GM19467 (cell line): ENCODE measurements around the gene CACNA1C.

Experiments used
- ATAC-seq: cut with Tn5 transposase; IDR thresholded peaks from one replicate; pipeline ENCODE4 v1.9.1; 2021; ENCODE audit warnings: mild to moderate bottlenecking, moderate library complexity; ENCODE audit not compliant: unreplicated experiment

The CACNA1C gene

GRCh38 chr12:2351161-2351560 lies 298.4 kb downstream of the CACNA1C start:
- ATAC-seq, result no peak

DNA sequence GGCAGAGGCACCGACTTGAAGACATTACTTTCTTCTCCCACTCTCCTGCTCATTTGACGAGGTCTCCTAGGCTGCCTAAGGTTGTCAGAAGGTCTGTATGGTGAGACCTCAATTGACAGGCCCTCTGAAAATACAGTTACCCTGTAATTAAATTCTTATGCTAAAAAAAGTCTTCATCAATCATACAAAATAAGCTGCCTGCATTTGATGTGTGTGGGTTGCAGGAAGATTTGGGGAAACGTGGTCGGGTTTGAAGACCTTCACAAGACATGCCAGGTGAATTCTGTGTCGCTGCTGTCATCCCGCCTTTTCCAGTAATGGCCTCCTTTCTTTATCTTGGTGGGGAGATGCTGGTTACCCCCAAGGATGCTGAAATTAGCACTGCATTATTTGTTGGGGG lies 299.4 kb downstream of the CACNA1C start:
- no peak for ATAC-seq

DNA sequence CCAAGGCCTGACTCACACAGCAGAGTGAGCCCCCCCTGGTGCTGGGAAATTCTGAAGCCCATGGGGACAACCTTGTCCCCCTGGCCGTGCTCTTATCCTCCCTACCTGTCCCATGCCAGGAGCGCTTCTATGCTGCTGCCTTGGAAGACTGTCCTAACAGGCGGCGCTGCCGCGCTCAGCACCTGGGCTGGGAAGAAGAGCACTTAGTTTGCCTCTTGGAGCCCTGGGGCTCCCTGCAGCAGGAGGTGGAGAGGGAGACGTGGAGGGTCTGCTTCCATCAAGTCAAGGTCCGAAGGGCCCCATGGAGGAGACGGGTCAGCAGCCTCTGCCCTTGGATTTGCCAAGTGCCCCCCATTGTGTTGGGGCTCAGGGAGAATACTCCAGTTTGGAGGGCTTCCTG lies 300.5 kb downstream of the CACNA1C start:
- no peak for ATAC-seq

DNA sequence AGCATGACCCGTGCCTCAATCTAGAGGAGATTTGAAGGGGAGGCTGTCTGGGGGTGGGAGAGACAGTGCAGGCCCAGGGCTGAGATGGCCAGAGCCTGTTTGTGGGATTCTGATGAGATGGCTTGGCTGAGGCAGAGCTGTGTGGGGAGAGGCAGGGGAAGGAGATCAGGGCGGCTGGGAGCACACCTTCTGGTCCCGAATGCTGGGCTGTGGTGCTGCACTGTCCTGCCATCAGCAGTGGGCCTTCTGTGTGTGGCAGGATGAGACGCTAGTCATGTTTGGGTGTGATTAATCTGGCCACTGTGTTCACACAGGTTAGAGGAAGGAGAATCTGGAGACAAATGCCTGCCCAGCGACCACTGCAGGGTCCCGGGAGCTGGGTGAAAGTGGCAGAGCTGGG lies 300.9 kb downstream of the CACNA1C start:
- ATAC-seq, result no peak

GRCh38 chr12:2354151-2354991 lies 301.6 kb downstream of the CACNA1C start:
- no peak for ATAC-seq

DNA sequence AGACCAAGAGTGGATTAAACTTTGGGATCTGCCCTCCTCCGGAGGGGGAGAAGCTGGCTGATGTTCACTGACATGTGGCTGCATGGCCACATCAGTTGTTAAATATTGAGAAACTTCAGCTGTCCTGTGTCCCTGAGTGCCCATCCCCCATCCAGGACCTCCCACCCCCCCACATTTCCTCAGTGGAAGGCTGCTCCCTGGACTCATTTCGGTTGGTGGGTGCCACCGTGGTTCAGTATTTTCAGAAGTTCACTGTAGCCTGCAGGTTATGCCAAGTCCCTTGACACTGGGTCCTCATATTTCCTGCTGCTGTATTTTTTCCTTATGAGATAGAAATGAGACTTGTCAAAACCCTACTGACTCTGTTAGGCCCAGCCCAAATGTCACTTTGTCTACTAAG lies 302.4 kb downstream of the CACNA1C start:
- ATAC-seq, result no peak

GRCh38 chr12:2355604-2356003 lies 302.8 kb downstream of the CACNA1C start:
- ATAC-seq, result no peak

DNA sequence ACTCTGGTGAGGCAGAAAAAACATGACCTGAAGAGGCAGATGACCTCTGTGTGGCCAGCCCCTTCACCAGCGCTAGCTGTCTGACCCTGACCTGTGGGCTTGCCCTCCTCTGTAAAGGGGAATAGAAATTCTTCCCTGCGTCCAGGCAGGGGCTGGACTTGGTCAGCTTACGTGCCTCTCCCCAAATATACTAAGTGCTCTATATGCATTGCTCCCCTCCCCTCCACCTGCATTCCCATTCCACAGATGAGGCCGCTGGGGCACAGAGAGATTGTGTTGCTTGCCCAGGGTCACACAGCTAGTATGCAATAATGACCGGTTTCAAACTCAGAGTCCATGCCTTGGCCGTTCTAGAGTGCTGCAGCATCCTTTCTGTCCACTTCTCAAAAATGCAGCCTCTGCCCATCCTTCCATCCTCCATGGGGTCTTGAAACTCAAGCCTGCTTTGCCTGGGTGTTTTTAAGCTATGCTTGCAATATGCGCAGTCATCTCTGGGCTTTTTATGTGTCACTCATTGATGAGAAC lies 303.9 kb downstream of the CACNA1C start:
- no peak for ATAC-seq

DNA sequence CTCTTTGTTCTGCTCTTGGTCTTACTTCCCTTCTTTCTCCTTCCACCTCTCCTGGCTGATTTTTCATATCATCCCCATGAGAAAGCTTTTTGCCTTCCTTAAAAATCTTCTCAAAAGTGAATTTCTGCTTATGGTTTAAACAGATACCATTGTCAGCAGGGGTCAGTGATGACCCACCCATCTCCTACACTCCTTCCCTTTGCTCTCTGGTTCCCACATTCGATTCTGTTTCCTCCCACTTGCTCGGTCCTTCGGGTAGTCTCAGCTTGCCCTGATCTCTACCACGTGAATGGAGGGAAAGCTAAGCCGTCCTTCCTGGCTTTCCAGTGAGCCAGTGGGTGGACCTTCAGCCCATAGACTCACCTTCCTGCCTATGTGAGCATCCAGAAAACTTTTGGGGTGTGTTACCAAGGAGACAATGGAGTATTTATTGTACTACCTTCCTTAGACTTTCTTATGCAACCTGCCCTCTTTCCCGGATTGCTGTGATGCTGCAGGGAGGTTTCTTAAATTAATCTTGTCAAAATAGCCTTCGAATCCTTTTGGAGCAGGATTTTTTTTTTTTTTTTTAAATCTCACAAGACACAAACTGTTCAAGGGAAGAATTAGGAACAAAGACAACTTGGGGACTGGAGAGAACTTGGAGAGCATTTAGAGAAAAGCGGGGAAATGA lies 306.3 kb downstream of the CACNA1C start:
- no peak for ATAC-seq

DNA sequence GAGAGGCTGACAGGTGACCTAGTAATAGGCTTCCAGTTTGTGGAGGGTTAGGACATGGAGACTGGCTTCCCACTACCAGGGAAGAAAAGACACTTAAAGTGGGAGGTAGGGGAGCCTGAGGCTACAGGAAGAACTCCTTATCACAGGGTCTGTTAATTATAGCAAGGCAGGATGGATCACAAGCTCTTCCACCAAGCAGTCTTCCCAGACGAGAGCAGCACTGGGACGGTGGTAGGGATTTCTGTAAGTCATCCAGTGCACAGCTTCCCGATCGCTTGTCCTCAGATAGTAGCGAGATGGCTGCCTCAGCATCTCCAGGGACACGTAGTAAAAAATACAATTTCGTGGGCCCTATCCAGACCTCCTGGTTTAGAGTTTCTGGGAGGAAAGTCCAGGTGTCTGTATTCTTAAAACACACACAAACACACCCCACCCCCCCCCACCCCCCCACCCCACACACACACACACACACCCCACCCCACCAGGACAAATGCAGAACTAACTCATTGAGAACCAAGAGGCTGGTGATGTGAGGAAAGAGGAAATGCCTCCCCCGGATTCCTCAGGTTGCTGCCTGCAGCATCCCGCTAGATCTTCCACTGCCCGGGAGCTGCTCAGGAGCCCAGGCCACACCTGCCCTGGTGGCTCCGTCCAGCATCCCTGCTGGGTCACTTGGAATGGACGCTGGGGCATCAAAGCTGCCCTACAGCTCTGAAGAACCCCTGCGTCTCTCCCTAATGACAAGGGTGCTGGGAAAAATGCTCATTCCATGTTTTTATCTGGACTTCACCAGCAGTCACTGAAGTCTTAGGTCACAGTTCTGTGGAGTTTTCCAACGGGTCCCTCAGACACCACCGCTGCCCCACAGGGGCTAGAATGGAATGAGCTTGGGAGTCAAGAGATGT lies 307.2 kb downstream of the CACNA1C start:
- no peak for ATAC-seq

GRCh38 chr12:2360630-2361170 lies 307.9 kb downstream of the CACNA1C start:
- ATAC-seq, result no peak

- ATAC-seq, result no peak
Observed at GRCh38 chr12:2363836-2364609, 311.2 kb downstream of the CACNA1C start.

GRCh38 chr12:2364631-2365051 lies 311.9 kb downstream of the CACNA1C start:
- ATAC-seq, result no peak

GRCh38 chr12:2366711-2367110 lies 313.9 kb downstream of the CACNA1C start:
- ATAC-seq, result no peak

GRCh38 chr12:2372178-2372577 lies 319.4 kb downstream of the CACNA1C start:
- ATAC-seq, result no peak

DNA sequence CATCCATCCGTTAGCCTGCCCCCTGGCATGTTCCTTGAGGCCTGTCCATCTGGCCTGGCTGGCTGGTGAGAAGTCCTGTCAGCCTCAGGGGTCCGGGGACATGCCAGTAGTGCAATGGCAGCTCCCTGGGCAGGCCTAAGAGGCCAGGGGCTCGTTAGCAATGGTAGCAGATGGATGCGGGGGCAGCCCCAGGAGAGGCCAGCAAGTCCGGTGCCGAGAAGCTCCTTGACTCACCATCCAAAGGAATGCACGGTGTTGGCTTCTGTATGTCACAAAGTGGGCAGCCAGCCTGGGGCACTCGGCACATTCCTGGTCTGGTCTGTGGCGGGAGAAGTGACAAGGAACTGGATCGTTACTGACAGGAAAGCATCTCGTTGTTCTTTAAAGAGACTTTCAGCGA lies 319.9 kb downstream of the CACNA1C start:
- ATAC-seq, result no peak

DNA sequence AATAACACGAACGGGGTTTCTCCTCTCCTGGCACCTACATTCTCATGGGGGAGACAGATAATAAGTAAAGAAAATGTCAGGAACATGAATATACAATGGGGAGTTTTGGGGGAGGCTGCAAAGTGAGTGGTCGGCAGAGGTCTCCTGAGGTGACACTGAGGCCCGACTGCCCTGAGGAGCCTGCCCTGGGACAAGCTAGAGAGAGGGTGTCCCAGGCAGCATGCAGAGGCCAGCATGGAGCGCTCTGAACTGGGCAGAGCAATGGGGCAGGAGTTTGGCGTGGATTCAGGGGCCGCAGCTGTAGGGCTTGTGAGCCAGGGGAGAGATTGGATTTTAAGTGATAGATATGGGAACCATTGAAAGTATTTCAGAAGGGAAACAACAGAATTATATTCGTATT lies 320.5 kb downstream of the CACNA1C start:
- ATAC-seq, result no peak

- no peak for ATAC-seq
Observed at GRCh38 chr12:2374092-2374906, 321.5 kb downstream of the CACNA1C start.

DNA sequence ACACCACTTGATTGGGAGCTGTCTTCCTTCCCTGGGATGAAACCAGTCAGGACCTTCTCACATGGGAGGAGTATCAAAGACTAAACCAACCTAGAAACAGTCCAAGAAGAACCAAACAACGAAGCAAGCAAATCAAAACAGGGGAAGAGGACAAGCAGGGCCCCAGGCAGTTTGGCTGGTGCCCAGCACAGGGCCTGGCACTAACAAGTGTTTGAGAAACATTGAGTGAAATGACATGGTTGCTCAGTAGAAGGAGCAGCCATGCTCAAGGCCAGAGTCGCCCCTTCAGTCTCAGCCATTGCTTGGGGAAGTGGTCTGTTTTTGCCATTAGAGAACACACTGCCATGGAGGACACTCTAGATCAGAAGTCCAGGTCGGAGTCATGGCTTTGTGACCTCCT lies 323.1 kb downstream of the CACNA1C start:
- no peak for ATAC-seq
